Activated CD8-positive, alpha-beta memory T cell treated with anti-CD3 and anti-CD28 coated beads for 24 hours (primary cell): Measurements from ENCODE around the gene TP63.

Experiments
- DNase-seq: peaks from one replicate; pipeline ENCODE4 v3.0.0-alpha.2; 2020

TP63 gene

GRCh38 chr3:189883113-189883753, 252.0 kb downstream of the TP63 start:
- DNase-seq, result no peak

GRCh38 chr3:189890496-189890895, 259.3 kb downstream of the TP63 start:
- DNase-seq, result no peak

- no peak for DNase-seq
Measured at GRCh38 chr3:189896533-189896932, 265.3 kb downstream of the TP63 start.

GRCh38 chr3:189897406-189897805, 266.2 kb downstream of the TP63 start:
- no peak for DNase-seq

GRCh38 chr3:189898559-189899153, 267.5 kb downstream of the TP63 start:
- no peak for DNase-seq

- DNase-seq, result no peak
Measured at GRCh38 chr3:189899186-189899585, 268.0 kb downstream of the TP63 start.

- no peak for DNase-seq
Measured at GRCh38 chr3:189900578-189900977, 269.4 kb downstream of the TP63 start.

- DNase-seq, result no peak
Measured at GRCh38 chr3:189901481-189901880, 270.3 kb downstream of the TP63 start.

- no peak for DNase-seq
Measured at GRCh38 chr3:189902230-189903186, 271.3 kb downstream of the TP63 start.

- DNase-seq, result no peak
Measured at GRCh38 chr3:189903562-189904250, 272.5 kb downstream of the TP63 start.

GRCh38 chr3:189907803-189908202, 276.6 kb downstream of the TP63 start:
- DNase-seq, result no peak

GRCh38 chr3:189908646-189909045, 277.5 kb downstream of the TP63 start:
- no peak for DNase-seq

GRCh38 chr3:189909139-189909538, 277.9 kb downstream of the TP63 start:
- DNase-seq, result no peak

- DNase-seq, result no peak
Measured at GRCh38 chr3:189909573-189909972, 278.4 kb downstream of the TP63 start.

- DNase-seq, result no peak
Measured at GRCh38 chr3:189911001-189911400, 279.8 kb downstream of the TP63 start.

- DNase-seq, result no peak
Measured at GRCh38 chr3:189914799-189915198, 283.6 kb downstream of the TP63 start.

GRCh38 chr3:189921770-189922169, 290.6 kb downstream of the TP63 start:
- no peak for DNase-seq

- DNase-seq, result no peak
Measured at GRCh38 chr3:189927975-189928895, 297.0 kb downstream of the TP63 start.

GRCh38 chr3:189936201-189936945, 305.2 kb downstream of the TP63 start:
- DNase-seq, result no peak

GRCh38 chr3:189937302-189938127, 306.3 kb downstream of the TP63 start:
- no peak for DNase-seq
